B cell (primary cell): ENCODE results near the gene ERCC3. TPM values are rescaled to one million over a fixed set of nuclear protein-coding genes. Genes with fewer than 3 reads are reported as not detected.

ENCODE experiments used
- ATAC-seq: fragments of 200-7000 bp; cut with Tn5 transposase; one replicate; pipeline ENCODE4 v1.10.0; 2021; ENCODE audit warnings: low read depth, mild to moderate bottlenecking, moderate number of reproducible peaks, moderate library complexity
- CTCF ChIA-PET: fragments of 350-600 bp; sonication (Branson Sonifier 250); formaldehyde crosslinking; loops from one replicate; lab custom pipeline; 2021; ENCODE audit warnings: antibody characterized with exemption, inconsistent platforms; lab: Charles Lee
- POLR2A ChIA-PET: fragments of 350-600 bp; sonication (Branson Sonifier 250); formaldehyde crosslinking; loops from one replicate; lab custom pipeline; 2021; ENCODE audit warnings: antibody characterized with exemption; lab: Charles Lee
- DNase-seq: peaks from one replicate; pipeline ENCODE4 v3.0.0; 2013
- H2AFZ ChIP-seq: 2 replicates; pipeline ENCODE4 v1.6.1; 2012; ENCODE audit warnings: mild to moderate bottlenecking, low read depth, low read length; ENCODE audit not compliant: insufficient read depth, poor library complexity, severe bottlenecking
- H3K27ac ChIP-seq, 2 donors: 1 replicate in 1 of 2; 2 replicates in 1 of 2; pipeline ENCODE4 v1.5.1; 2012 to 2013; ENCODE audit warnings: low read length in 2 of 2, mild to moderate bottlenecking in 2 of 2, moderate library complexity in 1 of 2
- H3K27me3 ChIP-seq, 4 experiments: fragments of 200-600 bp in 1 of 4; sonication (generic) in 1 of 4; replicated peaks in 1 of 4; 1 replicate in 2 of 4; 2 replicates in 2 of 4; pipeline versions ENCODE4 v1.6.1 to v1.7.0; 2013 to 2016; ENCODE audit warnings: low read length in 3 of 4, mild to moderate bottlenecking in 2 of 4, mixed read lengths in 1 of 4, moderate library complexity in 1 of 4; ENCODE audit not compliant: insufficient read depth in 4 of 4, control insufficient read depth in 3 of 4; ENCODE audit errors: control extremely low read depth in 1 of 4
- H3K36me3 ChIP-seq, 2 experiments: replicated peaks in 1 of 2; 1 replicate in 1 of 2; 2 replicates in 1 of 2; pipeline versions ENCODE4 v1.6.1 to v1.7.1; 2013; ENCODE audit warnings: low read length in 1 of 2; ENCODE audit not compliant: insufficient read depth in 2 of 2, control insufficient read depth in 1 of 2; ENCODE audit errors: control extremely low read depth in 1 of 2, extremely low read depth in 1 of 2
- H3K4me1 ChIP-seq, 2 donors: fragments of 200-600 bp in 1 of 2; sonication (generic) in 1 of 2; 1 replicate in 1 of 2; 2 replicates in 1 of 2; pipeline versions ENCODE4 v1.5.1 to v1.6.1; 2013 to 2017; ENCODE audit warnings: low read length in 2 of 2; ENCODE audit not compliant: control insufficient read depth in 2 of 2, insufficient read depth in 2 of 2
- H3K4me2 ChIP-seq: replicated peaks from 2 replicates; pipeline ENCODE3; 2012; ENCODE audit warnings: mild to moderate bottlenecking, low read depth, low read length; ENCODE audit not compliant: poor library complexity, severe bottlenecking
- H3K4me3 ChIP-seq, 5 experiments: fragments of 200-600 bp in 1 of 5; sonication (generic) in 1 of 5; 1 replicate in 3 of 5; 2 replicates in 2 of 5; pipeline versions ENCODE4 v1.5.1 to v1.7.0; 2011 to 2016; ENCODE audit warnings: low read length in 4 of 5, mild to moderate bottlenecking in 4 of 5, low read depth in 2 of 5, control low read depth in 1 of 5, moderate library complexity in 1 of 5; ENCODE audit not compliant: insufficient read depth in 1 of 5; ENCODE audit errors: control extremely low read depth in 1 of 5, extremely low read depth in 1 of 5
- H3K79me2 ChIP-seq: fragments of 200-600 bp; sonication (generic); one replicate; pipeline ENCODE4 v1.6.0; 2016; ENCODE audit warnings: low read length; ENCODE audit not compliant: control insufficient read depth, insufficient read depth
- H3K9ac ChIP-seq: fragments of 200-600 bp; sonication (generic); 2 replicates; pipeline ENCODE4 v1.6.1; 2017; ENCODE audit warnings: mild to moderate bottlenecking, low read length, moderate library complexity
- H3K9me3 ChIP-seq, 3 donors: one replicate each; pipeline versions ENCODE4 v1.6.1 to v1.7.1; 2013; ENCODE audit warnings: low read length in 2 of 3; ENCODE audit not compliant: control insufficient read depth in 2 of 3, insufficient read depth in 1 of 3; ENCODE audit errors: control extremely low read depth in 1 of 3
- H4K20me1 ChIP-seq: 2 replicates; pipeline ENCODE4 v1.6.0; 2012; ENCODE audit warnings: mild to moderate bottlenecking, low read length; ENCODE audit not compliant: insufficient read depth, control insufficient read depth, poor library complexity, severe bottlenecking
- H3K27ac Mint-ChIP-seq: one replicate; pipeline ENCODE4 v1.8.0; 2021; ENCODE audit warnings: mixed read lengths
- H3K27me3 Mint-ChIP-seq: one replicate; pipeline ENCODE4 v1.8.0; 2021; ENCODE audit warnings: mixed read lengths
- H3K4me1 Mint-ChIP-seq: one replicate; pipeline ENCODE4 v1.8.0; 2021; ENCODE audit warnings: mixed read lengths
- H3K4me3 Mint-ChIP-seq: one replicate; pipeline ENCODE4 v1.8.0; 2021; ENCODE audit warnings: mixed read lengths
- H3K9me3 Mint-ChIP-seq: one replicate; pipeline ENCODE4 v1.8.0; 2022; ENCODE audit warnings: mixed read lengths; ENCODE audit not compliant: insufficient read depth
- CTCF ChIP-seq: fragments of 200-600 bp; IDR thresholded peaks from one replicate; pipeline ENCODE4 v1.8.0; 2022; ENCODE audit warnings: antibody characterized with exemption, mild to moderate bottlenecking
- EZH2 ChIP-seq: IDR thresholded peaks from 2 replicates; pipeline ENCODE4 v1.6.1; 2012; ENCODE audit warnings: borderline replicate concordance, low read depth, mild to moderate bottlenecking, moderate library complexity, low read length; ENCODE audit not compliant: insufficient read depth, poor library complexity, severe bottlenecking
- WGBS: methylation state at CpG from one replicate; pipeline ENCODE4 v1.1.5; 2013; ENCODE audit warnings: missing lambda C conversion rate; ENCODE audit not compliant: insufficient coverage; 5-methylcytosine and 5-hydroxymethylcytosine counted together
- intact Hi-C: fragments of 100-400 bp; cut with micrococcal nuclease; formaldehyde crosslinking; loops from one replicate; pipeline ENCODE4 v1.10.0; 2022
- polyA plus RNA-seq: library from polyadenylated mRNA; depleted of rRNA; stranded (reverse); fragments of >200 nt; gene quantifications from 2 replicates; pipeline ENCODE4 v1.2.3, GENCODE V29; 2012
- total RNA-seq, 2 donors: library from RNA; stranded (reverse); fragments of 120-200 nt in 1 of 2; gene quantifications; 1 replicate in 1 of 2; 2 replicates in 1 of 2; pipeline versions ENCODE4 v1.2.3 to v1.2.4, GENCODE V29; 2013 to 2022

ERCC3 gene
- total and polyA plus RNA-seq, 2 donors (not counting 1 experiment from before 2014, with no cell fraction given) = 74.4 to 79.3 TPM

- H3K27ac Mint-ChIP-seq = peak overlapping the region; percentile 41
- CTCF ChIA-PET = interaction anchor here (1.1 to 2.6 kb wide), 2 partner anchors 19 to 148 kb away, joined by 3 to 6 read pairs; no protein-coding TSS in a partner anchor
- peaks cover 15 to 48% of the 10 kb centered on the region in 2 experiments for H3K36me3 ChIP-seq
- H3K27me3 Mint-ChIP-seq = no peaks in the 10 kb centered on the region
- DNase-seq (no peak), ATAC-seq (no peak)
- no CpG with 5 or more reads among the region's 1 CpG for WGBS
- H2AFZ ChIP-seq = no peak overlapping the region
- no peak overlapping the region for H3K9ac ChIP-seq
- TF ChIP-seq EZH2 = no peak
- no peak for TF ChIP-seq CTCF
- H3K4me2 ChIP-seq = no peak overlapping the region
- H3K4me1 ChIP-seq = no peaks in the 10 kb centered on the region
- H4K20me1 ChIP-seq = no peaks in the 10 kb centered on the region
- no peaks in the 10 kb centered on the region for H3K9me3 Mint-ChIP-seq
- no peak overlapping the region for H3K4me3 ChIP-seq
- H3K79me2 ChIP-seq = peaks cover 10% of the 10 kb centered on the region
- POLR2A ChIA-PET = no interaction called here
- intact Hi-C loops = no loop called here
- H3K27me3 ChIP-seq = no peaks in the 10 kb centered on the region
- H3K9me3 ChIP-seq = no peaks in the 10 kb centered on the region
- H3K27ac ChIP-seq = no peak overlapping the region
- no peak overlapping the region for H3K4me3 Mint-ChIP-seq
- H3K4me1 Mint-ChIP-seq = peaks cover 3% of the 10 kb centered on the region
These were observed 36.8 kb upstream of the ERCC3 start for GRCh38 chr2:127330753-127331152.

GRCh38 chr2:127326289-127326945 lies 32.5 kb upstream of the ERCC3 start:
- peaks cover 18 to 54% of the 10 kb centered on the region in 2 experiments for H3K36me3 ChIP-seq
- H3K27ac ChIP-seq = no peak overlapping the region
- DNase-seq = no peak
- TF ChIP-seq EZH2 (no peak), CTCF (no peak)
- H3K79me2 ChIP-seq = peaks cover 4% of the 10 kb centered on the region
- no peak overlapping the region for H3K9ac ChIP-seq
- H3K9me3 ChIP-seq = no peaks in the 10 kb centered on the region
- no peaks in the 10 kb centered on the region for H3K27me3 ChIP-seq
- Mint-ChIP-seq H3K4me1 (peaks cover 3% of the 10 kb centered on the region), H3K27ac (no peak overlapping the region), H3K27me3 (no peaks in the 10 kb centered on the region), H3K9me3 (no peaks in the 10 kb centered on the region), H3K4me3 (no peak overlapping the region)
- WGBS = no CpG with 5 or more reads among the region's 2 CpGs
- no peaks in the 10 kb centered on the region for H4K20me1 ChIP-seq
- POLR2A ChIA-PET = no interaction called here
- no peak for ATAC-seq
- intact Hi-C loops = no loop called here
- CTCF ChIA-PET = interaction anchor here (5.5 kb wide), 1 partner anchor 152 kb away, joined by 70 read pairs; no protein-coding TSS in a partner anchor
- no peak overlapping the region for H3K4me2 ChIP-seq
- no peak overlapping the region for H2AFZ ChIP-seq
- no peak overlapping the region for H3K4me3 ChIP-seq
- H3K4me1 ChIP-seq = no peaks in the 10 kb centered on the region
